K562 (cell line): ENCODE data around the gene RPTN. TPM values are rescaled to one million over a fixed set of nuclear protein-coding genes. Genes with fewer than 3 reads are reported as not detected.

Experiments
- PML ChIP-seq: IDR thresholded peaks from 2 replicates; pipeline ENCODE4 v1.6.1; 2012; ENCODE audit warnings: low read length, inconsistent platforms
- U2AF1 ChIP-seq: fragments of 200-400 bp; formaldehyde crosslinking; optimal IDR thresholded peaks from 2 replicates; pipeline ENCODE3; 2017; ENCODE audit warnings: mild to moderate bottlenecking, low read depth, low read length, moderate library complexity
- ZNF280A ChIP-seq: fragments of 450-650 bp; IDR thresholded peaks from 2 replicates; pipeline ENCODE4 v1.6.1; 2018; ENCODE audit warnings: mild to moderate bottlenecking, low read depth; ENCODE audit not compliant: partially characterized antibody
- polyA plus RNA-seq, 8 experiments: library from polyadenylated mRNA; depleted of rRNA in 4 of 8; stranded (reverse) in 5 of 8; unstranded in 3 of 8; fragments of >200 nt; fragmentation: Nextera tagmentation in 2 of 8; fragmentation: Illumina TruSeq in 1 of 8; extraction: Ambion mirVana in 2 of 8; extraction: Trizol in 1 of 8; gene quantifications; 2 replicates each; pipeline versions ENCODE4 v1.2.1 to v1.2.3, GENCODE V29; 2011 to 2014; ENCODE audit warnings: inconsistent platforms in 1 of 8, missing spikeins in 1 of 8
- total RNA-seq, 7 experiments: library from RNA; depleted of rRNA in 6 of 7; stranded (reverse); fragments of >200 nt in 6 of 7; fragmentation: Illumina TruSeq in 2 of 7; extraction: Trizol in 2 of 7; gene quantifications; 2 replicates each; pipeline versions ENCODE4 v1.2.1 to v1.2.3, GENCODE V29; 2011 to 2021; ENCODE audit warnings: low replicate concordance in 1 of 7
- TF ChIP-seq, protein P1 (sequence below), 2 experiments: fragments of 450-650 bp; formaldehyde crosslinking in 1 of 2; IDR thresholded peaks; 2 replicates each; pipeline versions ENCODE4 v1.4.0 to v1.6.1; 2014 to 2020; ENCODE audit warnings: mild to moderate bottlenecking in 2 of 2, borderline replicate concordance in 1 of 2, low read depth in 1 of 2

The RPTN gene
- total and polyA plus RNA-seq, 9 of the 15 experiments (the other 6 are each of a cell fraction or from before 2014, with no cell fraction given), result not detected

DNA sequence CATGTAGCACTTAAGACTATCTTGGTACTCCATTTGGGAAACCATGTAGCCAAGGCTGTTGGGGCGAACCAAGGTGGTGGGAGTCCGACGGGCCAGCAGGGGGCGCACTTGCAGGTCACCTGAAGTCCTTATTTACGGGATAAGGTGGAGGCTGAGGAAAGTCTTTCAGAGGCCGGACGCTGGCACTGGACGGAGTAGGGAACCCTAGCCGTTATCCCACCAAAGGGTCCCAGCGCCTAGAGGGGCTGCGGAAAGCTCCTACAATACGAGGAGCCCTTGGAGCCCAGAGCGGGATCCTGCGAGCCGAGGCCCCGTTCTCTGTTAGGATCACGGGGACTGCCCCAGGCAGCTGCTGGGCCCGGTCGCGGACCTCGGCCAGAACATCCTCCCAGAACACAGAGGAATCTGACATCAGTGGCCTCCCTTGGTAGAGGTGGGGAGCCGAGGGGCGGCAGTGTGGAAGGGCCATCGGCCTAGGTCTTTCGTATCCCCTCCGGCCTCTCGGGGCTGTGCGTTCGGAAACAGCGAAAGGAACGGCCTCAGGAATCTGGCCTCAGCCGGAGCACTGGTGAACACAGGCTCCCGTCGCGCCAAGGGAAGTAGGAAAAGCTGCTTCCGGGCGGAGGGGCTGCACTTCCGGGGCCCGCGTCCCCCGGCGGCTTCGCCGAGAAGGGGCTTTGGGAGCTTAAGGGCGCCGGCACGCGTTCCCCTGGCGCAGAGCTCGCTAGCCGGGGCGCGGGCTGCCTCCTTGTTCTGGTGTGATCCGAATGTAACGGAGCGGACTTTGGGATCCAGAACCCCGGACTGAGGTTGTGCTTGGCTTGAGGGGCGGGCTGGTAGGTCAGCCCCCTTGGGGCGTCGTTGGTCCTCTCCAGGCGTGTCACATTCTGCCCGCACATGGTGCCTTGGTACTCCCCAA lies 29.9 kb upstream of the RPTN start (continued):
- TF ChIP-seq, protein P1, sequence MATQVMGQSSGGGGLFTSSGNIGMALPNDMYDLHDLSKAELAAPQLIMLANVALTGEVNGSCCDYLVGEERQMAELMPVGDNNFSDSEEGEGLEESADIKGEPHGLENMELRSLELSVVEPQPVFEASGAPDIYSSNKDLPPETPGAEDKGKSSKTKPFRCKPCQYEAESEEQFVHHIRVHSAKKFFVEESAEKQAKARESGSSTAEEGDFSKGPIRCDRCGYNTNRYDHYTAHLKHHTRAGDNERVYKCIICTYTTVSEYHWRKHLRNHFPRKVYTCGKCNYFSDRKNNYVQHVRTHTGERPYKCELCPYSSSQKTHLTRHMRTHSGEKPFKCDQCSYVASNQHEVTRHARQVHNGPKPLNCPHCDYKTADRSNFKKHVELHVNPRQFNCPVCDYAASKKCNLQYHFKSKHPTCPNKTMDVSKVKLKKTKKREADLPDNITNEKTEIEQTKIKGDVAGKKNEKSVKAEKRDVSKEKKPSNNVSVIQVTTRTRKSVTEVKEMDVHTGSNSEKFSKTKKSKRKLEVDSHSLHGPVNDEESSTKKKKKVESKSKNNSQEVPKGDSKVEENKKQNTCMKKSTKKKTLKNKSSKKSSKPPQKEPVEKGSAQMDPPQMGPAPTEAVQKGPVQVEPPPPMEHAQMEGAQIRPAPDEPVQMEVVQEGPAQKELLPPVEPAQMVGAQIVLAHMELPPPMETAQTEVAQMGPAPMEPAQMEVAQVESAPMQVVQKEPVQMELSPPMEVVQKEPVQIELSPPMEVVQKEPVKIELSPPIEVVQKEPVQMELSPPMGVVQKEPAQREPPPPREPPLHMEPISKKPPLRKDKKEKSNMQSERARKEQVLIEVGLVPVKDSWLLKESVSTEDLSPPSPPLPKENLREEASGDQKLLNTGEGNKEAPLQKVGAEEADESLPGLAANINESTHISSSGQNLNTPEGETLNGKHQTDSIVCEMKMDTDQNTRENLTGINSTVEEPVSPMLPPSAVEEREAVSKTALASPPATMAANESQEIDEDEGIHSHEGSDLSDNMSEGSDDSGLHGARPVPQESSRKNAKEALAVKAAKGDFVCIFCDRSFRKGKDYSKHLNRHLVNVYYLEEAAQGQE (IDR thresholded peaks at IDR 0.05; ENCODE audit: borderline replicate concordance), result peak; percentile 28; the same call in 1 of the 2 replicates
- TF ChIP-seq, protein P1 (CRISPR knock-in tag; IDR thresholded peaks at IDR 0.05; ENCODE audit: low read depth), result no peak
- TF ChIP-seq ZNF280A (no peak), U2AF1 (no peak), PML (no peak)
